Mesenchymal stem cell (in vitro differentiated cells and primary cell): ENCODE measurements around the gene COP1.
"Not testable (repeated sequence)": the region's sequence is repeated elsewhere in the genome, so short reads cannot be mapped to it uniquely, and the experiment has no call there.

Source experiments
- DNase-seq: peaks from one replicate; pipeline ENCODE4 v3.0.0-alpha.2; 2013
- H2AFZ ChIP-seq: one replicate; pipeline ENCODE4 v1.6.1; 2013; ENCODE audit warnings: low read depth, mild to moderate bottlenecking, control low read depth, inconsistent platforms, low read length, moderate library complexity
- H2AK5ac ChIP-seq: 2 replicates; pipeline ENCODE4 v1.6.1; 2013; ENCODE audit warnings: low read length, moderate library complexity, mild to moderate bottlenecking, inconsistent platforms; ENCODE audit not compliant: severe bottlenecking
- H2BK120ac ChIP-seq: one replicate; pipeline ENCODE4 v1.6.1; 2013; ENCODE audit warnings: low read depth, mild to moderate bottlenecking, inconsistent platforms, low read length, moderate library complexity
- H2BK12ac ChIP-seq, 2 experiments: one replicate each; pipeline ENCODE4 v1.6.1; 2013; ENCODE audit warnings: inconsistent platforms in 2 of 2, low read length in 2 of 2, mild to moderate bottlenecking in 2 of 2, moderate library complexity in 2 of 2, control low read depth in 1 of 2
- H2BK15ac ChIP-seq: one replicate; pipeline ENCODE4 v1.6.1; 2013; ENCODE audit warnings: mild to moderate bottlenecking, low read depth, inconsistent platforms; ENCODE audit not compliant: poor library complexity, severe bottlenecking
- H2BK5ac ChIP-seq: 2 replicates; pipeline ENCODE4 v1.6.1; 2013; ENCODE audit warnings: low read depth, mild to moderate bottlenecking, low read length, control low read depth, inconsistent platforms; ENCODE audit not compliant: poor library complexity, severe bottlenecking
- H3K14ac ChIP-seq, 2 experiments: one replicate each; pipeline ENCODE4 v1.6.1; 2013; ENCODE audit warnings: inconsistent platforms in 2 of 2, low read length in 2 of 2, control low read depth in 1 of 2, mild to moderate bottlenecking in 1 of 2, moderate library complexity in 1 of 2
- H3K18ac ChIP-seq, 2 experiments: one replicate each; pipeline ENCODE4 v1.6.1; 2013; ENCODE audit warnings: inconsistent platforms in 2 of 2, low read length in 2 of 2, control low read depth in 1 of 2, low read depth in 1 of 2, mild to moderate bottlenecking in 1 of 2
- H3K23ac ChIP-seq, 2 experiments: one replicate each; pipeline ENCODE4 v1.6.1; 2013; ENCODE audit warnings: inconsistent platforms in 2 of 2, low read length in 2 of 2, mild to moderate bottlenecking in 2 of 2, moderate library complexity in 2 of 2, control low read depth in 1 of 2
- H3K27ac ChIP-seq: 2 replicates; pipeline ENCODE4 v1.5.1; 2013; ENCODE audit warnings: mild to moderate bottlenecking, moderate library complexity, low read length, control low read depth, inconsistent platforms; ENCODE audit not compliant: poor library complexity, severe bottlenecking
- H3K27me3 ChIP-seq, 2 experiments: 2 replicates each; pipeline versions ENCODE4 v1.6.1 to v1.7.0; 2013; ENCODE audit warnings: low read length in 2 of 2, mild to moderate bottlenecking in 2 of 2, moderate library complexity in 2 of 2, control low read depth in 1 of 2, inconsistent platforms in 1 of 2; ENCODE audit not compliant: control insufficient read depth in 1 of 2, insufficient read depth in 1 of 2
- H3K36me3 ChIP-seq, 2 experiments: 2 replicates each; pipeline versions ENCODE4 v1.6.1 to v1.7.0; 2013; ENCODE audit warnings: low read length in 2 of 2, control low read depth in 1 of 2, inconsistent platforms in 1 of 2, low read depth in 1 of 2, mild to moderate bottlenecking in 1 of 2; ENCODE audit not compliant: insufficient read depth in 2 of 2, control insufficient read depth in 1 of 2
- H3K4ac ChIP-seq, 2 experiments: one replicate each; pipeline ENCODE4 v1.6.1; 2013; ENCODE audit warnings: inconsistent platforms in 2 of 2, low read length in 2 of 2, mild to moderate bottlenecking in 2 of 2, moderate library complexity in 2 of 2, control low read depth in 1 of 2, low read depth in 1 of 2
- H3K4me1 ChIP-seq: 2 replicates; pipeline ENCODE4 v1.6.1; 2013; ENCODE audit warnings: low read depth, low read length, control low read depth; ENCODE audit not compliant: control insufficient read depth, insufficient read depth
- H3K4me2 ChIP-seq: 2 replicates; pipeline ENCODE4 v1.6.1; 2013; ENCODE audit warnings: low read length, mild to moderate bottlenecking, inconsistent platforms; ENCODE audit not compliant: poor library complexity, severe bottlenecking
- H3K4me3 ChIP-seq, 2 experiments: 2 replicates each; pipeline versions ENCODE4 v1.5.1 to v1.7.0; 2013; ENCODE audit warnings: low read length in 2 of 2, mild to moderate bottlenecking in 2 of 2, control low read depth in 1 of 2, low read depth in 1 of 2; ENCODE audit not compliant: insufficient read depth in 1 of 2
- H3K79me1 ChIP-seq: replicated peaks from 2 replicates; pipeline ENCODE4 v1.6.1; 2013; ENCODE audit warnings: mild to moderate bottlenecking, control low read depth, low read length, inconsistent platforms; ENCODE audit not compliant: poor library complexity, severe bottlenecking
- H3K9ac ChIP-seq: 2 replicates; pipeline ENCODE4 v1.7.0; 2013; ENCODE audit warnings: mild to moderate bottlenecking, low read length, moderate library complexity
- H3K9me3 ChIP-seq: 2 replicates; pipeline ENCODE4 v1.7.0; 2013; ENCODE audit warnings: mild to moderate bottlenecking, low read length; ENCODE audit not compliant: control insufficient read depth
- H4K8ac ChIP-seq: one replicate; pipeline ENCODE4 v1.6.1; 2013; ENCODE audit warnings: inconsistent platforms, mild to moderate bottlenecking, low read length, moderate library complexity
- H4K91ac ChIP-seq: one replicate; pipeline ENCODE4 v1.6.1; 2013; ENCODE audit warnings: mild to moderate bottlenecking, low read length, inconsistent platforms
- WGBS: methylation state at CpG from one replicate; pipeline ENCODE4 v1.1.7; 2013; ENCODE audit warnings: mixed read lengths; 5-methylcytosine and 5-hydroxymethylcytosine counted together

The COP1 gene

DNA sequence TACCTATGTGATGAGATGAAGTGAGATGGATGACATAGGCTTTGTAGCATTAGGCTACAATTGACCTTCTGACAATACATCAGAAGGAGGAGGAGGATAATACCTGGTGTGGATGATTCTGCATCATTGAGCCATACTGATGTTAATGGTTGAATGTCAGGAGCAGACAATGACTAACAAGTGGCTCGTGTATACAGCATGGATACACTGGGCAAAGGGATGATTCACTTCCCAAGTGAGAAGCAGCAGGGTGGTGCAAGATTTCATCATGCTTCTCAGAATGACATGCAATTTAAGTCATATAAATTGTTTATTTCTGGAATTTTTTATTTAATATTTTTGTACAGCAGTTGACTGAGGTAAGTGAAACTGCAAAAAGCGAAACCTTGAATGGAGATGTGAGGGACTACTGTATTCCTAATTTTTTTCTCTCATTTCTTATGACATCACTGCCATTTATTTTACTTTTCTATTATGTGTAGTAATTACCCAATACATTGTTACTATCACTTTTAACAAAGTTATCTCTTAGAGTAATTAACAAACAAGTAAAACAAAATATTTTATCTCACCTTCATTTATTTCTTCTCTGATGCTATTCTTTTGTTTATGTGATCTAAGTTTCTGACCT, 34.4 kb upstream of the COP1 start:
- Histone ChIP-seq H3K27ac (no peak overlapping the region), H3K4me3 (no peak overlapping the region), H2BK120ac (no peak overlapping the region), H3K36me3 (no peaks in the 10 kb centered on the region), H3K23ac (no peak overlapping the region), H2BK5ac (no peak overlapping the region), H2BK15ac (no peak overlapping the region), H3K4me1 (no peaks in the 10 kb centered on the region), H3K9ac (peak overlapping the region; percentile 77), H3K18ac (no peak overlapping the region), H3K79me1 (no peaks in the 10 kb centered on the region), H4K91ac (no peak overlapping the region), H3K4ac (no peak overlapping the region), H4K8ac (no peak overlapping the region), H3K4me2 (no peak overlapping the region), H2BK12ac (no peak overlapping the region), H3K14ac (no peak overlapping the region), H3K27me3 (no peaks in the 10 kb centered on the region), H3K9me3 (no peaks in the 10 kb centered on the region), H2AK5ac (no peak overlapping the region), H2AFZ (no peak overlapping the region)
- 0% methylated on average over 1 of the region's 2 CpGs for WGBS
- DNase-seq: peak; percentile 90

DNA sequence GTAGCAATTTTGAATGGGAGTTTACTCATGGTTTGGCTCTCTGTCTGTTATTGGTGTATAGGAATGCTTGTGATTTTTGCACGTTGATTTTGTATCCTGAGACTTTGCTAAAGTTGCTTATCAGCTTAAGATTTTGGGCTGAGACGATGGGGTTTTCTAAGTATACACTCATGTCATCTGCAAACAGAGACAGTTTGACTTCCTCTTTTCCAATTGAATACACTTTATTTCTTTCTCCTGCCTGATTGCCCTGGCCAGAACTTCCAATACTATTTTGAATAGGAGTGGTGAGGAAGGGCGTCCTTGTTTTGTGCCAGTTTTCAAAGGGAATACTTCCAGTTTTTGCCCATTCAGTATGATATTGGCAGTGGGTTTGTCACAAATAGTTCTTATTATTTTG, 26.6 kb upstream of the COP1 start:
- not testable (repeated sequence) for H3K36me3 ChIP-seq, H3K9me3 ChIP-seq, H3K18ac ChIP-seq, H4K91ac ChIP-seq, H3K23ac ChIP-seq, H3K4me3 ChIP-seq, H3K9ac ChIP-seq, H2BK120ac ChIP-seq, H3K4me2 ChIP-seq, H3K4me1 ChIP-seq, H3K27me3 ChIP-seq, H3K14ac ChIP-seq, H2BK12ac ChIP-seq, H2BK5ac ChIP-seq, H3K79me1 ChIP-seq, H4K8ac ChIP-seq, H2AK5ac ChIP-seq, H2AFZ ChIP-seq, H2BK15ac ChIP-seq, H3K27ac ChIP-seq, H3K4ac ChIP-seq, DNase-seq
- 100% methylated on average over 1 of the region's 3 CpGs for WGBS

DNA sequence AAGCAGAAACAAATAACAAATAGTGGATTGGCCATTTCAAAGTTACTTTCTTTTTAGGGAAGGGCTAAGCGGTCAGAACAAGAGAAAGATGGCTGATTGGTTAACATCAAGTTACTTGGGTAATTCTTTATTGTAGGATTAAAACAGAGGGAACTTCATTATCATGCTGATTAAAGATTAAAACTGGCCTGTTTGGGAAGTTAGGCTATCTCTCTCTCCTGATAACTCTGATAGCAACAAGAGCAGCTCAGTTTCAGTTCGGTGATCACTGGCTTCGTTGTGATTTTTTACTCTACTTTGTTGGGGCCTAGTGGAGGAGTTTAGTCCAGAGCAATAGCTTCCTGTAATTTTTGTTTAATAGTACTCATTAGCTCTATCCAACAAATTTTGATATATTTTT, 20.5 kb upstream of the COP1 start:
- no peaks in the 10 kb centered on the region for H3K36me3 ChIP-seq
- no peaks in the 10 kb centered on the region for H3K27me3 ChIP-seq
- H3K18ac ChIP-seq: no peak overlapping the region
- no peaks in the 10 kb centered on the region for H3K4me1 ChIP-seq
- H3K23ac ChIP-seq: no peak overlapping the region
- no peak overlapping the region for H3K9ac ChIP-seq
- no peak overlapping the region for H2BK5ac ChIP-seq
- H3K27ac ChIP-seq: no peak overlapping the region
- H3K4me3 ChIP-seq: no peak overlapping the region
- no peak overlapping the region for H2AFZ ChIP-seq
- no peak overlapping the region for H2BK12ac ChIP-seq
- no peak overlapping the region for H4K8ac ChIP-seq
- no peak overlapping the region for H2BK120ac ChIP-seq
- no peaks in the 10 kb centered on the region for H3K9me3 ChIP-seq
- H3K4ac ChIP-seq: no peak overlapping the region
- no peak overlapping the region for H3K4me2 ChIP-seq
- H4K91ac ChIP-seq: no peak overlapping the region
- no peaks in the 10 kb centered on the region for H3K79me1 ChIP-seq
- no peak overlapping the region for H3K14ac ChIP-seq
- no peak for DNase-seq
- 100% methylated on average over 1 of the region's 3 CpGs for WGBS
- H2AK5ac ChIP-seq: no peak overlapping the region
- H2BK15ac ChIP-seq: no peak overlapping the region

DNA sequence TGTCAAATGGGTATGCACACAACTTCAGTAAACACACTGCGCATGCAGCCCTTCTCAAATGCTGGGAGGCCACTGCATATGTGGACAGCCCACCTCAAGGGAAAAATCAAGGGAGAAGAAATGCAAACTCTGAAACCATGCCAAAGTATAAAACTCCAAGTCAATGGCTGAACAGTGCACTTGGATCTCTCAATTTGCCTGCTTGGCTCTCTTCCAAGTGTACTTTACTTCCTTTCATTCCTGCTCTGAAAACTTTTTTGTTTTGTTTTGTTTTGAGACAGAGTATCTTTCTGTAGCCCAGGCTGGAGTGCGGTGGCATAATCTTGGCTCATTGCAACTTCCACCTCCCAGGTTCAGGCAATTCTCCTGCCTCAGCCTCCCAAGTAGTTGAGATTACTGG, 18.8 kb upstream of the COP1 start:
- no peak overlapping the region for H3K23ac ChIP-seq
- no peak overlapping the region for H2AK5ac ChIP-seq
- H3K27ac ChIP-seq: no peak overlapping the region
- H3K4me1 ChIP-seq: no peaks in the 10 kb centered on the region
- no peak overlapping the region for H4K91ac ChIP-seq
- H3K14ac ChIP-seq: no peak overlapping the region
- H3K4ac ChIP-seq: no peak overlapping the region
- DNase-seq: no peak
- H2AFZ ChIP-seq: no peak overlapping the region
- no peak overlapping the region for H3K4me2 ChIP-seq
- H3K79me1 ChIP-seq: no peaks in the 10 kb centered on the region
- no peaks in the 10 kb centered on the region for H3K27me3 ChIP-seq
- no peak overlapping the region for H2BK5ac ChIP-seq
- no peak overlapping the region for H3K4me3 ChIP-seq
- no peak overlapping the region for H4K8ac ChIP-seq
- H3K18ac ChIP-seq: no peak overlapping the region
- 100% methylated on average over 2 of the region's 2 CpGs for WGBS
- H3K36me3 ChIP-seq: no peaks in the 10 kb centered on the region
- H2BK15ac ChIP-seq: no peak overlapping the region
- H3K9me3 ChIP-seq: no peaks in the 10 kb centered on the region
- H3K9ac ChIP-seq: no peak overlapping the region
- no peak overlapping the region for H2BK12ac ChIP-seq
- H2BK120ac ChIP-seq: no peak overlapping the region
